DMS79 treated with DMSO at 0.1 percent for 48 hours (cell line): ENCODE measurements around the gene KRT74.
"Not testable (repeated sequence)": the region's sequence is repeated elsewhere in the genome, so short reads cannot be mapped to it uniquely, and the experiment has no call there.

Experiments
- DNase-seq: peaks from one replicate; lab custom pipeline; 2025; lab: John Stamatoyannopoulos, UW

KRT74 gene

GRCh38 chr12:52602552-52602951 lies 28.9 kb upstream of the KRT74 start:
- DNase-seq, result no peak

- DNase-seq, result no peak
These were observed 28.0 kb upstream of the KRT74 start for GRCh38 chr12:52601671-52602070.

- no peak for DNase-seq
These were observed 27.4 kb upstream of the KRT74 start, which contains the start of gene KRT72 for GRCh38 chr12:52600941-52601481. Gene KRT72, minus strand, starts transcription at chr12:52601463. Its CDS starts 11 bp downstream, at chr12:52601452.

- no peak for DNase-seq
These were observed 26.8 kb upstream of the KRT74 start for GRCh38 chr12:52600475-52600874.

- DNase-seq, result no peak
These were observed 26.4 kb upstream of the KRT74 start for GRCh38 chr12:52600071-52600470.

GRCh38 chr12:52598966-52599365 lies 25.3 kb upstream of the KRT74 start:
- no peak for DNase-seq

- DNase-seq, result not testable (repeated sequence)
These were observed 20.6 kb upstream of the KRT74 start for GRCh38 chr12:52594237-52594636.

GRCh38 chr12:52591521-52591920 lies 17.9 kb upstream of the KRT74 start:
- no peak for DNase-seq

- no peak for DNase-seq
These were observed 16.4 kb upstream of the KRT74 start for GRCh38 chr12:52590021-52590420.

- no peak for DNase-seq
These were observed 13.9 kb upstream of the KRT74 start for GRCh38 chr12:52587563-52587962.

- no peak for DNase-seq
These were observed 12.3 kb upstream of the KRT74 start for GRCh38 chr12:52585946-52586345.

GRCh38 chr12:52585066-52585465 lies 11.4 kb upstream of the KRT74 start:
- no peak for DNase-seq

GRCh38 chr12:52584156-52584682 lies 10.6 kb upstream of the KRT74 start:
- DNase-seq, result no peak

- DNase-seq, result peak; percentile 36
These were observed 9.4 kb upstream of the KRT74 start for GRCh38 chr12:52582971-52583456.

- DNase-seq, result no peak
These were observed 8.8 kb upstream of the KRT74 start for GRCh38 chr12:52582486-52582885.

- DNase-seq, result peak; percentile 56
These were observed 7.8 kb upstream of the KRT74 start for GRCh38 chr12:52581481-52581880.

- DNase-seq, result no peak
These were observed 7.4 kb upstream of the KRT74 start for GRCh38 chr12:52581066-52581465.

- no peak for DNase-seq
These were observed 6.9 kb upstream of the KRT74 start for GRCh38 chr12:52580496-52580895.

GRCh38 chr12:52579468-52580465 lies 6.1 kb upstream of the KRT74 start:
- DNase-seq, result peak; percentile 15

GRCh38 chr12:52578469-52578868 lies 4.8 kb upstream of the KRT74 start:
- no peak for DNase-seq

GRCh38 chr12:52577316-52577715 lies 3.7 kb upstream of the KRT74 start:
- DNase-seq, result no peak

- DNase-seq, result no peak
These were observed 2.3 kb upstream of the KRT74 start for GRCh38 chr12:52575948-52576347.

GRCh38 chr12:52575256-52575655 lies 1.6 kb upstream of the KRT74 start:
- no peak for DNase-seq
